Measurements from ENCODE around the gene ATF6.

Gene ATF6

DNA sequence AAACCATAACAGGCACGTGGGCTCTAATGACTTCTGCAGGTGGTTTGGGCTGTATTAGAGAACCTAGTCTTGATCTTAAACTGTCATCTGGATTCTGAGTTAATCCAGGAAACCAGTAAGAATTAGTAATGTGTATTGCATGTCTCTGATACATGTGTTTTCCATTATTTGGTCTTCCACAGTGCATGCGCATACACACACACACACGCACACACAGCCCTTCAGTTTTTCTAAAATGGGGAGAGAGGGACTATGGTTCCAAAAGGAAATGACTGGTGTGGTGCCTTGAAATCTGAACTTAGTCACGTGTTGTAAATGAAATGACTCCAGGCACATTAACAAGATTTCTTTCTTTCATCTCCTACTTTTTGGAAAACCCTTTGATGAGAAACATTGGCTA lies 190.0 kb downstream of the ATF6 start:
- no peaks in the 10 kb centered on the region for H3K4me1 ChIP-seq (ENCODE audit: low read length)
- no peaks in the 10 kb centered on the region for H4K20me1 ChIP-seq (ENCODE audit: insufficient read depth, low read length)
- H3K79me2 ChIP-seq (ENCODE audit: low read length) = no peaks in the 10 kb centered on the region
- no peak for DNase-seq
- no peak overlapping the region for H3K9ac ChIP-seq (ENCODE audit: low read length)
- no peak overlapping the region for H3K27ac ChIP-seq (ENCODE audit: low read length)
- no peaks in the 10 kb centered on the region for H3K9me2 ChIP-seq (replicated peaks; ENCODE audit: insufficient read depth, low read length)
- no peak overlapping the region for H3K4me2 ChIP-seq (ENCODE audit: low read depth, low read length)
- no peaks in the 10 kb centered on the region for H3F3A ChIP-seq (ENCODE audit: insufficient read depth, low read length)
- H3K27me3 ChIP-seq (replicated peaks; ENCODE audit: insufficient read depth, low read length) = no peaks in the 10 kb centered on the region
- no peak overlapping the region for H3K4me3 ChIP-seq (ENCODE audit: low read length)
- H3K9me3 ChIP-seq (replicated peaks; ENCODE audit: insufficient read depth, low read length) = no peaks in the 10 kb centered on the region
- H3K36me3 ChIP-seq (replicated peaks; ENCODE audit: insufficient read depth, low read length) = peaks cover 3% of the 10 kb centered on the region
- H2AFZ ChIP-seq (ENCODE audit: low read length) = no peak overlapping the region
- no peak for TF ChIP-seq EZH2phosphoT487 (IDR thresholded peaks at IDR 0.05; ENCODE audit: low read length)
- no peak for TF ChIP-seq CTCF (IDR thresholded peaks at IDR 0.05; ENCODE audit: low read length)
- TF ChIP-seq EZH2 (optimal IDR thresholded peaks at IDR 0.05; ENCODE audit: low read depth, low read length) = no peak

DNA sequence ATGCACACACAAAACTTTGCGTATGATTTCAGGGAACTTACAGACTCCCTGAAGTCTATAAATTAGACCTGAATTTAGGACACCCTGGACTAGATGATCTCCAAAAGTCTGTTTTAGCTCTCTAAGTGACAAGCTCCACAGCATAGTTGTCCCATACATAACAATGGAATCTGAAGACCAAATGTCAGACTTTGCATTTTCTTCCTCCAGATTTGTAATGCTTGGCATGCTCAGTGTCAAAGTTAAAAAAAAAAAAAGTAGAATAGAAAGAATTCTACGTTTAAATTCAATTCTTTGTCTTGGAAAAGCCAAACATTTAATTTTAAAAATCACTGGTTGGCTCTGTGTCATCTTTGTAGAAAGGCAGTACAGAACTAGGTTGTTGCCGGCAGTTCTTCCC lies 190.8 kb downstream of the ATF6 start:
- H3K9me2 ChIP-seq (replicated peaks; ENCODE audit: insufficient read depth, low read length) = no peaks in the 10 kb centered on the region
- H3K4me1 ChIP-seq (ENCODE audit: low read length) = no peaks in the 10 kb centered on the region
- no peak overlapping the region for H3K9ac ChIP-seq (ENCODE audit: low read length)
- no peaks in the 10 kb centered on the region for H3K9me3 ChIP-seq (replicated peaks; ENCODE audit: insufficient read depth, low read length)
- H3K27ac ChIP-seq (ENCODE audit: low read length) = no peak overlapping the region
- no peaks in the 10 kb centered on the region for H3K27me3 ChIP-seq (replicated peaks; ENCODE audit: insufficient read depth, low read length)
- H3K36me3 ChIP-seq (replicated peaks; ENCODE audit: insufficient read depth, low read length) = peaks cover 3% of the 10 kb centered on the region
- no peaks in the 10 kb centered on the region for H3F3A ChIP-seq (ENCODE audit: insufficient read depth, low read length)
- H3K79me2 ChIP-seq (ENCODE audit: low read length) = no peaks in the 10 kb centered on the region
- TF ChIP-seq EZH2 (optimal IDR thresholded peaks at IDR 0.05; ENCODE audit: low read depth, low read length) = no peak
- no peak for TF ChIP-seq CTCF (IDR thresholded peaks at IDR 0.05; ENCODE audit: low read length)
- no peak for TF ChIP-seq EZH2phosphoT487 (IDR thresholded peaks at IDR 0.05; ENCODE audit: low read length)
- H3K4me3 ChIP-seq (ENCODE audit: low read length) = no peak overlapping the region
- H2AFZ ChIP-seq (ENCODE audit: low read length) = no peak overlapping the region
- no peaks in the 10 kb centered on the region for H4K20me1 ChIP-seq (ENCODE audit: insufficient read depth, low read length)
- no peak overlapping the region for H3K4me2 ChIP-seq (ENCODE audit: low read depth, low read length)
- no peak for DNase-seq

- 0 out of 2 replicates have a peak, but pooled peaks cover 7% of the 10 kb centered on the region for H3K4me1 ChIP-seq (ENCODE audit: low read length)
- TF ChIP-seq EZH2phosphoT487 (IDR thresholded peaks at IDR 0.05; ENCODE audit: low read length) = no peak
- no peak for TF ChIP-seq CTCF (IDR thresholded peaks at IDR 0.05; ENCODE audit: low read length)
- no peak for TF ChIP-seq EZH2 (optimal IDR thresholded peaks at IDR 0.05; ENCODE audit: low read depth, low read length)
- H3K9ac ChIP-seq (ENCODE audit: low read length) = no peak overlapping the region
- no peaks in the 10 kb centered on the region for H3K9me3 ChIP-seq (replicated peaks; ENCODE audit: insufficient read depth, low read length)
- H3K27ac ChIP-seq (ENCODE audit: low read length) = no peak overlapping the region
- DNase-seq = no peak
- no peak overlapping the region for H3K4me3 ChIP-seq (ENCODE audit: low read length)
- no peaks in the 10 kb centered on the region for H4K20me1 ChIP-seq (ENCODE audit: insufficient read depth, low read length)
- peaks cover 3% of the 10 kb centered on the region for H3K36me3 ChIP-seq (replicated peaks; ENCODE audit: insufficient read depth, low read length)
- no peaks in the 10 kb centered on the region for H3F3A ChIP-seq (ENCODE audit: insufficient read depth, low read length)
- no peak overlapping the region for H3K4me2 ChIP-seq (ENCODE audit: low read depth, low read length)
- H3K9me2 ChIP-seq (replicated peaks; ENCODE audit: insufficient read depth, low read length) = no peaks in the 10 kb centered on the region
- no peaks in the 10 kb centered on the region for H3K27me3 ChIP-seq (replicated peaks; ENCODE audit: insufficient read depth, low read length)
- H2AFZ ChIP-seq (ENCODE audit: low read length) = no peak overlapping the region
- no peaks in the 10 kb centered on the region for H3K79me2 ChIP-seq (ENCODE audit: low read length)
Measured at GRCh38 chr1:161958425-161958824, 192.3 kb downstream of the ATF6 start.

All from MM.1S (cell line).